ENCODE measurements around the gene KRT25. TPM values are rescaled to one million over a fixed set of nuclear protein-coding genes. Genes with fewer than 3 reads are reported as not detected.

KRT25 gene
- total RNA-seq, 1 donor from 2014 or later, result not detected

GRCh38 chr17:40777459-40777858 is 22.3 kb upstream of the KRT25 start:
- Mint-ChIP-seq H3K27ac (ENCODE audit: unreplicated experiment) (no peak overlapping the region), H3K36me3 (ENCODE audit: low read depth) (no peaks in the 10 kb centered on the region), H3K4me1 (ENCODE audit: low read depth) (no peaks in the 10 kb centered on the region), H3K27me3 (ENCODE audit: low read depth) (peaks cover 56% of the 10 kb centered on the region), H3K4me3 (ENCODE audit: unreplicated experiment) (no peak overlapping the region), H3K9me3 (ENCODE audit: low read depth) (no peaks in the 10 kb centered on the region)
- DNase-seq (ENCODE audit: low spot score), result no peak
- TF ChIP-seq, protein P1, sequence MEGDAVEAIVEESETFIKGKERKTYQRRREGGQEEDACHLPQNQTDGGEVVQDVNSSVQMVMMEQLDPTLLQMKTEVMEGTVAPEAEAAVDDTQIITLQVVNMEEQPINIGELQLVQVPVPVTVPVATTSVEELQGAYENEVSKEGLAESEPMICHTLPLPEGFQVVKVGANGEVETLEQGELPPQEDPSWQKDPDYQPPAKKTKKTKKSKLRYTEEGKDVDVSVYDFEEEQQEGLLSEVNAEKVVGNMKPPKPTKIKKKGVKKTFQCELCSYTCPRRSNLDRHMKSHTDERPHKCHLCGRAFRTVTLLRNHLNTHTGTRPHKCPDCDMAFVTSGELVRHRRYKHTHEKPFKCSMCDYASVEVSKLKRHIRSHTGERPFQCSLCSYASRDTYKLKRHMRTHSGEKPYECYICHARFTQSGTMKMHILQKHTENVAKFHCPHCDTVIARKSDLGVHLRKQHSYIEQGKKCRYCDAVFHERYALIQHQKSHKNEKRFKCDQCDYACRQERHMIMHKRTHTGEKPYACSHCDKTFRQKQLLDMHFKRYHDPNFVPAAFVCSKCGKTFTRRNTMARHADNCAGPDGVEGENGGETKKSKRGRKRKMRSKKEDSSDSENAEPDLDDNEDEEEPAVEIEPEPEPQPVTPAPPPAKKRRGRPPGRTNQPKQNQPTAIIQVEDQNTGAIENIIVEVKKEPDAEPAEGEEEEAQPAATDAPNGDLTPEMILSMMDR (IDR thresholded peaks at IDR 0.05), result no peak

DNA sequence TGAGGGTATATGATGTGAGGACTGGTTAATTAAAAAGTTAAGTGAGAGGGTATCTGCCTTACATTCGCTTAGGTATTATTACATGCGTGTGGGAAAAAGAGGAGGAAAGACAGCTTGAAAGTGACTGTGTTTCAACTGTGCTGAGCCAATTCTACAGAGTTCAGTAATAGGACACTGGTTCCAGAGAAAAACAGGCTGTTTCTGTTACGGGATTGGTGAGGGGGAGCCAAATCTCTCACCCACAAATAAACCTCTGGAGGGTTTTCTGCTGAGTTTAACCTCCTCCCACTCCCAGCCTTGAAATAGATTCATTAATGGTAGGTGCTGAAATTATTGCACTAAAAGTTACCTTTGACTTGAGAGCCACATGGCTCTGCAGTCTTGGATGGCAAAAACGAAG is 20.8 kb upstream of the KRT25 start:
- Mint-ChIP-seq H3K27me3 (ENCODE audit: low read depth) (peaks cover 61% of the 10 kb centered on the region), H3K4me3 (ENCODE audit: unreplicated experiment) (no peak overlapping the region), H3K9me3 (ENCODE audit: low read depth) (no peaks in the 10 kb centered on the region), H3K27ac (ENCODE audit: unreplicated experiment) (no peak overlapping the region), H3K4me1 (ENCODE audit: low read depth) (no peaks in the 10 kb centered on the region), H3K36me3 (ENCODE audit: low read depth) (no peaks in the 10 kb centered on the region)
- TF ChIP-seq, protein P1 (IDR thresholded peaks at IDR 0.05), result no peak
- no peak for DNase-seq (ENCODE audit: low spot score)

DNA sequence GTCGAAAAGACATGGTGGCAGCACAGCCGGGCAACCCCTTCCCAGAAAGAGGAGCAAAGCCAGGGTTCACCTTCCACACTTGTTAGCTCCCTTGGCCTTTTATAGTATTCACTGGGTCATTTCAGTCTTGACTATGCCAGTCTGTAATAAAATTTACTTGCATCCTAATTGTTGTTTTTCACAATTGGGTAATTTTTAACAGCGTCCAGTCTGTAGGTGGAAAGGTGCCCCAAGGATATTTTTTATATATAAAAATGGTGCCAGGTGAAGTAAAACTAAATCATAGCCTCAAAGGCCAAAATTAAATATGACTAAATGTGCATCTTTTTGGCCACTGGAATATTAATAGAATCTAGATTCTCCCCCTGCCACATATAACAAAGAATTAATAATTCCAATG is 17.0 kb upstream of the KRT25 start, which contains the start of gene KRT26:
Gene KRT26 (minus strand): TSS at position 101 of the 400 bp plus-strand sequence. CDS start 88 bp downstream, at position 13.
- Mint-ChIP-seq H3K27ac (ENCODE audit: unreplicated experiment) (no peak within 1 kb of the TSS), H3K4me1 (ENCODE audit: low read depth) (no peaks in the 10 kb centered on the region), H3K36me3 (ENCODE audit: low read depth) (no peaks in the 10 kb centered on the region), H3K4me3 (ENCODE audit: unreplicated experiment) (no peak within 1 kb of the TSS), H3K27me3 (ENCODE audit: low read depth) (peaks cover 54% of the 10 kb centered on the region), H3K9me3 (ENCODE audit: low read depth) (no peaks in the 10 kb centered on the region)
- no peak for DNase-seq (ENCODE audit: low spot score)
- TF ChIP-seq, protein P1 (IDR thresholded peaks at IDR 0.05), result no peak

- Mint-ChIP-seq H3K27ac (ENCODE audit: unreplicated experiment) (no peak overlapping the region), H3K36me3 (ENCODE audit: low read depth) (peaks cover 6% of the 10 kb centered on the region), H3K4me3 (ENCODE audit: unreplicated experiment) (no peak overlapping the region), H3K4me1 (ENCODE audit: low read depth) (no peaks in the 10 kb centered on the region), H3K9me3 (ENCODE audit: low read depth) (peaks cover 26% of the 10 kb centered on the region), H3K27me3 (ENCODE audit: low read depth) (peaks cover 33% of the 10 kb centered on the region)
- TF ChIP-seq, protein P1 (IDR thresholded peaks at IDR 0.05), result no peak
- DNase-seq (ENCODE audit: low spot score), result no peak
Observed at GRCh38 chr17:40765657-40766056, 10.5 kb upstream of the KRT25 start.

- DNase-seq (ENCODE audit: low spot score), result no peak
- H3K27me3 Mint-ChIP-seq (ENCODE audit: low read depth), result peaks cover 26% of the 10 kb centered on the region
- no peaks in the 10 kb centered on the region for H3K4me1 Mint-ChIP-seq (ENCODE audit: low read depth)
- TF ChIP-seq, protein P1 (IDR thresholded peaks at IDR 0.05), result no peak
- peaks cover 9% of the 10 kb centered on the region for H3K36me3 Mint-ChIP-seq (ENCODE audit: low read depth)
- H3K9me3 Mint-ChIP-seq (ENCODE audit: low read depth), result peaks cover 44% of the 10 kb centered on the region
- H3K4me3 Mint-ChIP-seq (ENCODE audit: unreplicated experiment), result no peak overlapping the region
- H3K27ac Mint-ChIP-seq (ENCODE audit: unreplicated experiment), result no peak overlapping the region
Observed at GRCh38 chr17:40763752-40764151, 8.6 kb upstream of the KRT25 start.

Measured in chondrocyte (in vitro differentiated cells).